Prostate gland (tissue), 2 donors: ENCODE measurements around the gene NMRAL1. TPM values are rescaled to one million over a fixed set of nuclear protein-coding genes. Genes with fewer than 3 reads are reported as not detected.

Source experiments
- DNase-seq: peaks from one replicate; pipeline ENCODE4 v3.0.0-alpha.2; 2019; ENCODE audit warnings: low spot score
- H3K27ac ChIP-seq, 2 donors: fragments of 200-600 bp; sonication (generic); 2 replicates each; pipeline ENCODE4 v1.5.1; 2017 to 2019
- H3K27me3 ChIP-seq: fragments of 200-600 bp; sonication (generic); replicated peaks from 2 replicates; pipeline ENCODE4 v1.5.1; 2019; ENCODE audit not compliant: insufficient read depth
- H3K36me3 ChIP-seq, 2 donors: fragments of 200-600 bp; sonication (generic); 1 replicate in 1 of 2; 2 replicates in 1 of 2; pipeline versions ENCODE4 v1.5.1 to v1.8.1; 2017 to 2019
- H3K4me1 ChIP-seq: fragments of 200-600 bp; sonication (generic); replicated peaks from 2 replicates; pipeline ENCODE4 v1.5.1; 2019
- H3K4me3 ChIP-seq, 2 donors: fragments of 200-600 bp; sonication (generic); 2 replicates each; pipeline ENCODE4 v1.5.1; 2017 to 2019
- H3K9me3 ChIP-seq: fragments of 200-600 bp; sonication (generic); 2 replicates; pipeline ENCODE4 v1.5.1; 2017
- POLR2A ChIP-seq: fragments of 450-650 bp; IDR thresholded peaks from one replicate; pipeline ENCODE4 v1.6.1; 2016; ENCODE audit warnings: antibody characterized with exemption, mild to moderate bottlenecking
- POLR2AphosphoS5 ChIP-seq: sonication (generic); formaldehyde crosslinking; IDR thresholded peaks from one replicate; pipeline ENCODE4 v1.6.1; 2017; ENCODE audit warnings: antibody characterized with exemption
- WGBS: methylation state at CpG from one replicate; pipeline ENCODE4 v1.1.5; 2018; 5-methylcytosine and 5-hydroxymethylcytosine counted together
- intact Hi-C: fragments of 100-400 bp; cut with DNase I; formaldehyde crosslinking; loops from one replicate; pipeline ENCODE4 v1.14.2; 2022
- total RNA-seq, 2 donors: library from RNA; depleted of rRNA; stranded (reverse); fragments of >200 nt; gene quantifications; one replicate each; pipeline ENCODE4 v1.1.0, GENCODE V29; 2016
- TF ChIP-seq, protein P1 (sequence below), 4 experiments: fragments of 200-600 bp in 2 of 4; fragments of 450-650 bp in 2 of 4; sonication (generic) in 2 of 4; IDR thresholded peaks; 1 replicate in 3 of 4; 2 replicates in 1 of 4; pipeline ENCODE4 v1.5.1; 2016 to 2019; ENCODE audit warnings: antibody characterized with exemption in 4 of 4, mild to moderate bottlenecking in 2 of 4, moderate library complexity in 2 of 4

Gene NMRAL1
- total RNA-seq, 2 donors from 2014 or later, result 40.8 to 90.9 TPM

DNA sequence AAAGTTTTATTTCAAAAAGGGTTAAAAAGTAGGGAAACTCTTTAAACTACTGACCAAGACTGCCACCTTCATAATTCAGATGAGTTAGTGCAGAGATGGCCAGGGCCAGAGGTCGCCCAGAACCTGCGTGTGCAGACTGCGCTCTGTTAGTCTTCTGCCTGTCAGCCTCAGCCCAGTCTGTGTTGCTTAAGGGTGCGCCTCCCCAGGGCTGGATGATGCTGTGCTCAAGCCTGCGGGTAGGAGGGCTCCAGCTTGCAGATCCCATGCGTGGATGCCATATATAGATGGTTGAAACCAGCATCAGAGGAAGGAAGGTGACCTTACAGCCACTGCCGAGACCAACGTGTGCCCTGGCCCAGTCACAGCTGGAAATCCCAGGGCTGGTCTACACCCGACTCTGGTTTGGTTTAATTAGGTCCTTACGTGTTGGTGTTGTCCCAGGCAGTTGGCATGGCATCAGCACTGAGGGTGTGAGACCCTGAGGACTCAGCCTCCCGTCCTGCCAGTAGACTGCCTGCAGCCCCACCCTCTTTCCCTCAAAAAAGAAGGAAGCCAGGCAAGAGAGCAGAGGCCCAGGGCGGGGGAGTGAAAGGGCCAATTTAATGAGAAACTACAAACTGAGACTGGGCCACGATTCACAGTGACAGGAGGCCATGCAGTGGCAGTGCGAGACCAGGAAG lies 36.5 kb upstream of the NMRAL1 start:
- WGBS, result 72% methylated on average over 11 of the region's 14 CpGs
- H3K36me3 ChIP-seq, result no peaks in the 10 kb centered on the region
- H3K27me3 ChIP-seq, result no peaks in the 10 kb centered on the region
- no peaks in the 10 kb centered on the region for H3K9me3 ChIP-seq
- intact Hi-C loops, result no loop called here
- H3K4me3 ChIP-seq, result no peak overlapping the region
- DNase-seq, result no peak
- no peak overlapping the region for H3K27ac ChIP-seq
- TF ChIP-seq POLR2AphosphoS5, result no peak
- TF ChIP-seq, protein P1, sequence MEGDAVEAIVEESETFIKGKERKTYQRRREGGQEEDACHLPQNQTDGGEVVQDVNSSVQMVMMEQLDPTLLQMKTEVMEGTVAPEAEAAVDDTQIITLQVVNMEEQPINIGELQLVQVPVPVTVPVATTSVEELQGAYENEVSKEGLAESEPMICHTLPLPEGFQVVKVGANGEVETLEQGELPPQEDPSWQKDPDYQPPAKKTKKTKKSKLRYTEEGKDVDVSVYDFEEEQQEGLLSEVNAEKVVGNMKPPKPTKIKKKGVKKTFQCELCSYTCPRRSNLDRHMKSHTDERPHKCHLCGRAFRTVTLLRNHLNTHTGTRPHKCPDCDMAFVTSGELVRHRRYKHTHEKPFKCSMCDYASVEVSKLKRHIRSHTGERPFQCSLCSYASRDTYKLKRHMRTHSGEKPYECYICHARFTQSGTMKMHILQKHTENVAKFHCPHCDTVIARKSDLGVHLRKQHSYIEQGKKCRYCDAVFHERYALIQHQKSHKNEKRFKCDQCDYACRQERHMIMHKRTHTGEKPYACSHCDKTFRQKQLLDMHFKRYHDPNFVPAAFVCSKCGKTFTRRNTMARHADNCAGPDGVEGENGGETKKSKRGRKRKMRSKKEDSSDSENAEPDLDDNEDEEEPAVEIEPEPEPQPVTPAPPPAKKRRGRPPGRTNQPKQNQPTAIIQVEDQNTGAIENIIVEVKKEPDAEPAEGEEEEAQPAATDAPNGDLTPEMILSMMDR (IDR thresholded peaks at IDR 0.05), result no peak
- TF ChIP-seq POLR2A, result no peak
- H3K4me1 ChIP-seq, result no peaks in the 10 kb centered on the region

DNA sequence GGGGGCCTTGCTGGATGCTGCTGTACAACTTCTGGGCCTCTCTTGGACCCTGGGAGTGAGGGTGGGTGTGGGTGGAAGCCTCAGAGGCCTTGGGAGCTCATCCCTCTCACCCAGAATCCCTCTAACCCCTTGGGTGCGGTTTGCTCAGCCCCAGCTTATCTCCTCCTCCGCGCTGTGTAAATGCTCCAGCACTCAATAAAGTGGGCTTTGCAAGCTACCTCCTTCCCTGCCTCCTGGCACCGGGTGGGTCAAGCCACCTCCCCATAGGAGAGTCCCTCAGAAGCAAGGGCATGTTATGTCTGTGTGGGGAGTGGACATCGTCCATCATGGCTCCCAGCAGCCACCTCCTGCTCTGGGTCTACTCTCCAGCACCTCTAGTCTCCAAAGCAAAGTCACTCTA lies 35.7 kb upstream of the NMRAL1 start:
- TF ChIP-seq, protein P1 (IDR thresholded peaks at IDR 0.05), result no peak
- TF ChIP-seq POLR2A, result no peak
- TF ChIP-seq POLR2AphosphoS5, result no peak
- intact Hi-C loops, result no loop called here
- 73% methylated on average over 5 of the region's 5 CpGs for WGBS
- no peak for DNase-seq
- no peak overlapping the region for H3K4me3 ChIP-seq
- no peaks in the 10 kb centered on the region for H3K36me3 ChIP-seq
- no peaks in the 10 kb centered on the region for H3K9me3 ChIP-seq
- H3K27ac ChIP-seq, result no peak overlapping the region
- H3K4me1 ChIP-seq, result no peaks in the 10 kb centered on the region
- H3K27me3 ChIP-seq, result no peaks in the 10 kb centered on the region

DNA sequence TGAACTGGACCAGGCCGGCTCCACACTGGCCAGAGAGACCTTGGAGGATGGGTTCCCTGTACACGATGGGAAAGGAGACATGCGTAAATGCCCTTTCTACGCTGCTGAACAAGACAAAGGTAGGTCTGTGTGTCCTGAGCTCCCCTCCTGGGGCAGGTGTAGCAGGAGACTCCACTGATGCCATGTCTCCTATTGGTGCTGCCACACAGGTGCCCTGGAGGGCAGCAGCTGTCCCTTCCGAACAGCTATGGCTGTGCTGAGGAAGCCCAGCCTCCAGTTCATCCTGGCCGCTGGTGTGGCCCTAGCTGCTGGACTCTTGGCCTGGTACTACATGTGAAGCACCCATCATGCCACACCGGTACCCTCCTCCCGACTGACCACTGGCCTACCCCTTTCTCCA lies 35.0 kb upstream of the NMRAL1 start:
- no peak for DNase-seq
- WGBS, result 90% methylated on average over 8 of the region's 8 CpGs
- H3K36me3 ChIP-seq, result no peaks in the 10 kb centered on the region
- H3K9me3 ChIP-seq, result no peaks in the 10 kb centered on the region
- H3K27me3 ChIP-seq, result no peaks in the 10 kb centered on the region
- no peak overlapping the region for H3K4me3 ChIP-seq
- intact Hi-C loops, result loop anchor here (5.0 to 10.0 kb wide), 2 partner anchors 78 to 445 kb away; partner anchors contain the start of gene SEC14L5
- no peak overlapping the region for H3K27ac ChIP-seq
- H3K4me1 ChIP-seq, result no peaks in the 10 kb centered on the region
- TF ChIP-seq POLR2A (no peak), POLR2AphosphoS5 (no peak)
- TF ChIP-seq, protein P1 (IDR thresholded peaks at IDR 0.05), result no peak

DNA sequence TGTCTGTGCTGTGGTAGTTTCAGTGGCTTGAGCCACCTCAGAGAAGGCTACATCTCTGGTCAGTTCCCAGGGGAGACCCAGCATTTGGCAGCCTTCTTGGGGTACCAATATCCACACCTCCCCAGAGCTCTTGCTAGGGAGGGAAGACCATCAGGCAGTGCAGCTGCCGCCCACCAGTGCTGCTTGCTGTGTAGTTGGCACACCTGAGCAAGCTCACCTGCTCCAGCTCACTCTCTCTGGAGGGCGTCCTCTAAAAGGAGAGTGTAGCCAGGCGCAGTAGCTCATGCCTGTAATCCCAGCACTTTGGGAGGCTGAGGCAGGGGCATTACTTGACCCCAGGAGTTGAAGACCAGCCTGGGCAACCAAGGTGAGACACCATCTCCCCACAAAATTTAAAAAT lies 34.4 kb upstream of the NMRAL1 start:
- intact Hi-C loops, result loop anchor here (5.0 to 10.0 kb wide), 2 partner anchors 78 to 446 kb away; partner anchors contain the start of gene SEC14L5
- DNase-seq, result no peak
- Histone ChIP-seq H3K27ac (no peak overlapping the region), H3K36me3 (no peaks in the 10 kb centered on the region), H3K27me3 (no peaks in the 10 kb centered on the region), H3K4me1 (no peaks in the 10 kb centered on the region), H3K9me3 (no peaks in the 10 kb centered on the region), H3K4me3 (no peak overlapping the region)
- WGBS, result 98% methylated on average over 3 of the region's 3 CpGs
- TF ChIP-seq POLR2A (no peak), POLR2AphosphoS5 (no peak)
- TF ChIP-seq, protein P1 (IDR thresholded peaks at IDR 0.05), result no peak
